WI38 (cell line): ENCODE data around the gene NUP107.

Experiments used
- H3K4me3 ChIP-seq: 2 replicates; pipeline ENCODE4 v1.5.1; 2011; ENCODE audit warnings: low read depth, mild to moderate bottlenecking, control low read depth, low read length
- CTCF ChIP-seq: IDR thresholded peaks from 2 replicates; pipeline ENCODE4 v1.5.1; 2012; ENCODE audit warnings: low read depth, mild to moderate bottlenecking, control low read depth, low read length

NUP107 gene

GRCh38 chr12:68765696-68766095 lies 78.9 kb downstream of the NUP107 start:
- TF ChIP-seq CTCF: no peak
- H3K4me3 ChIP-seq: no peak overlapping the region

GRCh38 chr12:68766646-68767045 lies 79.9 kb downstream of the NUP107 start:
- H3K4me3 ChIP-seq: no peak overlapping the region
- TF ChIP-seq CTCF: no peak

- H3K4me3 ChIP-seq: no peak overlapping the region
- TF ChIP-seq CTCF: no peak
These were observed 80.4 kb downstream of the NUP107 start for GRCh38 chr12:68767191-68767590.

GRCh38 chr12:68768431-68768939 lies 81.7 kb downstream of the NUP107 start:
- no peak overlapping the region for H3K4me3 ChIP-seq
- no peak for TF ChIP-seq CTCF

- H3K4me3 ChIP-seq: no peak overlapping the region
- no peak for TF ChIP-seq CTCF
These were observed 83.2 kb downstream of the NUP107 start for GRCh38 chr12:68769941-68770340.

- no peak overlapping the region for H3K4me3 ChIP-seq
- no peak for TF ChIP-seq CTCF
These were observed 84.6 kb downstream of the NUP107 start for GRCh38 chr12:68771223-68771925.

- TF ChIP-seq CTCF: no peak
These were observed 85.9 kb downstream of the NUP107 start for GRCh38 chr12:68772714-68773113.

More at GRCh38 chr12:68772714-68773113, 85.9 kb downstream of the NUP107 start:
- H3K4me3 ChIP-seq: no peak overlapping the region
